HG03558 (cell line): ENCODE measurements around the gene DAZ1.
"Not testable (repeated sequence)": the region's sequence is repeated elsewhere in the genome, so short reads cannot be mapped to it uniquely, and the experiment has no call there.

Experiments
- ATAC-seq: cut with Tn5 transposase; IDR thresholded peaks from one replicate; pipeline ENCODE4 v1.9.1; 2021; ENCODE audit warnings: moderate number of reproducible peaks; ENCODE audit not compliant: unreplicated experiment; ENCODE audit errors: extremely low read depth

DAZ1 gene, protein sequence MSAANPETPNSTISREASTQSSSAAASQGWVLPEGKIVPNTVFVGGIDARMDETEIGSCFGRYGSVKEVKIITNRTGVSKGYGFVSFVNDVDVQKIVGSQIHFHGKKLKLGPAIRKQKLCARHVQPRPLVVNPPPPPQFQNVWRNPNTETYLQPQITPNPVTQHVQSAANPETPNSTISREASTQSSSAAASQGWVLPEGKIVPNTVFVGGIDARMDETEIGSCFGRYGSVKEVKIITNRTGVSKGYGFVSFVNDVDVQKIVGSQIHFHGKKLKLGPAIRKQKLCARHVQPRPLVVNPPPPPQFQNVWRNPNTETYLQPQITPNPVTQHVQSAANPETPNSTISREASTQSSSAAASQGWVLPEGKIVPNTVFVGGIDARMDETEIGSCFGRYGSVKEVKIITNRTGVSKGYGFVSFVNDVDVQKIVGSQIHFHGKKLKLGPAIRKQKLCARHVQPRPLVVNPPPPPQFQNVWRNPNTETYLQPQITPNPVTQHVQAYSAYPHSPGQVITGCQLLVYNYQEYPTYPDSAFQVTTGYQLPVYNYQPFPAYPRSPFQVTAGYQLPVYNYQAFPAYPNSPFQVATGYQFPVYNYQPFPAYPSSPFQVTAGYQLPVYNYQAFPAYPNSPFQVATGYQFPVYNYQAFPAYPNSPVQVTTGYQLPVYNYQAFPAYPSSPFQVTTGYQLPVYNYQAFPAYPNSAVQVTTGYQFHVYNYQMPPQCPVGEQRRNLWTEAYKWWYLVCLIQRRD

DNA sequence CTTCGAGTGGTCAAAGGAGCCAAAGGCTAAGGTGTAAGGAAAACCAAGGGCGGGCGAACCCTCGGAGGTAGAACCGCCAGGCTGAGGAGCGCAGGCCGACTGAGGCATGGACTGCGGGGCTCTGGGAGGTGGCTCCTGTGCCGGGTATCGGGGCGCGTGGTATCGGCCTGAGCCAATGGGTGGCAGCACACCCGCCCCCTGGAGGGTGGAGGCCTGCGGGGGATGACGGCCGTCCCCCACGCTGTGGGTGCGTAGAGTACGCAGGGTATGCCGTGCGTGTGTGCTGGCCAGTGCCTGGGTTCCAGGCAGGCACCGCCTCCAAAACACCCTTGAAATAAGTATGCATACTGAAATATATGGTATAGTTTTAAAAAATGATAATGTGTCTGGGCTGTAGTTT lies at the start of gene DAZ1:
DAZ1 (minus strand) TSS at position 101 of the 400 bp plus-strand sequence. CDS start 208 bp downstream, outside the sequence.
- not testable (repeated sequence) for ATAC-seq

DNA sequence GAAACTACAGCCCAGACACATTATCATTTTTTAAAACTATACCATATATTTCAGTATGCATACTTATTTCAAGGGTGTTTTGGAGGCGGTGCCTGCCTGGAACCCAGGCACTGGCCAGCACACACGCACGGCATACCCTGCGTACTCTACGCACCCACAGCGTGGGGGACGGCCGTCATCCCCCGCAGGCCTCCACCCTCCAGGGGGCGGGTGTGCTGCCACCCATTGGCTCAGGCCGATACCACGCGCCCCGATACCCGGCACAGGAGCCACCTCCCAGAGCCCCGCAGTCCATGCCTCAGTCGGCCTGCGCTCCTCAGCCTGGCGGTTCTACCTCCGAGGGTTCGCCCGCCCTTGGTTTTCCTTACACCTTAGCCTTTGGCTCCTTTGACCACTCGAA lies 20.4 kb upstream of the DAZ1 start, which contains the start of gene DAZ2:
DAZ2 (plus strand) TSS at position 301 of the 400 bp plus-strand sequence. CDS start 208 bp downstream, outside the sequence.
- ATAC-seq, result not testable (repeated sequence)

DNA sequence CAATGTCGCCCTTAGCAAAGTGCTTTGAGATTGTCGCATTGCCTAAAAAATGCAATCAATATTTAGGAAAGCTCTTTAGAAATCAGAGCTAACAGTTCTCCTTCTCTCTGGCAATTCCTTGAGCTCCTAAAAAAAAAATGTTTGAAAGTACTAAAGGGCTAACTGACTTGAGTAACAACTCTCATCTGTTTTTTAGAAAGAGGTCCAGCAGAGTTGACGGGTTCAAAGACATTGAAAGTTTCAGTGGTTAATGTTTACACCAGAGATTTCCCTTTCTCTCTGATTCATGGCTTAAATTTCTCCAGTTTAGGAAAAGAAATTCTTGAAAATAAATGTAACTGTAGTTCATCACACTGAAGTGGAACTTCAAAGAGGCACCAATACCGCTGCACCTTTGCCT lies 11.9 kb upstream of the DAZ1 start:
- not testable (repeated sequence) for ATAC-seq

DNA sequence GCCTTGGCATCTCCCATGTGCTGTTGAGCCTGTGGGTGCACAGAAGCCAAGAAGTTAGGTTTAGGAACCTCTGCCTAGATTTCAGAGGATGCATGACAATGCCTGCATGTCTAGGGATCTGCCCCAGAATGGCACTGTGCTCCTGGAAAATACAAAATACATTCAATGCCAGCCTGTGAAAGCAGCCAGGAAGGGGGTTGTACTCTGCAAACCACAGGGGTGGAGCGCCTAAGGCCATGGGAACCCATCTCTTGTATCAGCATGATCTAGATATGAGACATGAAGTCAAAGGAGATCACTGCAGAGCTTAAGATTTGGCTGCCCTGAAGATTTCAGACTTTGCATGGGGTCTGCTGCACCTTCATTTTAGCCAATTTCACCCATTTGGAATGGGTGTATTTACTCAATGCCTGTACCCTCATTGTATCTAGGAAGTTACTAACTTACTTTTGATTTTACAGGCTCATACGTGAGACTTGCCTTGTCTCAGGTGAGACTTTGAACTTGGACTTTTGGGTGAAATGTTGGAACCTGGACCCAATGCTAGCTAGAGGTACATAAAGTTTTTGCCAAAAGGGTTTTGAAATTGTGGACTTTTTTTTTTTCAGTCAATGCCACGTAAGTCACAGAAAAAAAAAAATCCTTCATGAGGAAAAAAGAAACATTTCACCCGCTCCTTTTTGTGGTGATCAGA lies 11.1 kb upstream of the DAZ1 start:
- ATAC-seq, result not testable (repeated sequence)

DNA sequence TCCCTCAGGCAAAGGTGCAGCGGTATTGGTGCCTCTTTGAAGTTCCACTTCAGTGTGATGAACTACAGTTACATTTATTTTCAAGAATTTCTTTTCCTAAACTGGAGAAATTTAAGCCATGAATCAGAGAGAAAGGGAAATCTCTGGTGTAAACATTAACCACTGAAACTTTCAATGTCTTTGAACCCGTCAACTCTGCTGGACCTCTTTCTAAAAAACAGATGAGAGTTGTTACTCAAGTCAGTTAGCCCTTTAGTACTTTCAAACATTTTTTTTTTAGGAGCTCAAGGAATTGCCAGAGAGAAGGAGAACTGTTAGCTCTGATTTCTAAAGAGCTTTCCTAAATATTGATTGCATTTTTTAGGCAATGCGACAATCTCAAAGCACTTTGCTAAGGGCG lies 8.6 kb upstream of the DAZ1 start:
- not testable (repeated sequence) for ATAC-seq
